COR-L47 (cell line): ENCODE measurements around the gene CUX1.
"Not testable (repeated sequence)": the region's sequence is repeated elsewhere in the genome, so short reads cannot be mapped to it uniquely, and the experiment has no call there.

Source experiments
- DNase-seq: peaks from one replicate; lab custom pipeline; 2025; lab: John Stamatoyannopoulos, UW

CUX1 gene

GRCh38 chr7:101817471-101818286 lies at the start of gene CUX1:
CUX1 (plus strand) TSS chr7:101817626; CDS start chr7:101817640, 14 bp downstream.
- no peak for DNase-seq

DNA sequence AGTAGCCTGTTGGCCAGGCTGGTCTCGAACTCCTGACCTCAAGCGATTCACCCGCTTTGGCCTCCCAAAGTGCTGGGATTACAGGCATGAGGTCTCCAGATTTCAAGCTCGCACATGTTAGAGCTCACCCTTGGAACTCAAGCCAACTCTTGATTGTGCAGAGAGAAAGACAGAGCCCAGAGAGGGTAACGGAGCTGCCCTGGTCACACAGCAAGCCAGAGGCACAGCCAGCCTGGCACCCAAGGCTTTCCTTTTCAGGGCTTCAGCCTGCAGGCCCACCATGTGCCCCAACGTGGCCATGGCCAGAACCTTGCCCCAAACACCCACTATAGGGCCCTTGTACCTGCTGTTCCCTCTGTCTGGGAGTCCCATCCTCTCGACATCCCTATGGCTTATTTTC lies 49.1 kb upstream of the CUX1 start:
- DNase-seq, result no peak

DNA sequence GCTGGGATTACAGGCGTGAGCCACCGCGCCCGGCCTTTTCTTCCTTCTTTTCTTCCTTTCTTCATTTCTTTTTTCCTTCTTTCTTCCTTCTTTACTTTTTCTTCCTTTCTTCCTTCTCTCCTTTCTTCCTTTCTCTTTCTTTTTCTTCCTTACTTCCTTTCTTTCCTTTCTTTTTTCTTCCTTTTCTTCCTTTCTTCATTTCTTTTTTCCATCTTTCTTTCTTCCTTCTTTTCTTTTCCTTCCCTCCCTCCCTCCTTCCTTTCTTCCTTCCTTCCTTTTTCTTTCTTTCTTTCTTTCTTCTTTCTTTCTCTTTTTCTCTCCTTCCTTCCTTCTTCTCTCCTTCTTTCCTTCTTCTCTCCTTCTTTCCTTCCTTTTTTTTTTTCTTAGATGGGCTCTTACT lies 47.0 kb upstream of the CUX1 start:
- no peak for DNase-seq

DNA sequence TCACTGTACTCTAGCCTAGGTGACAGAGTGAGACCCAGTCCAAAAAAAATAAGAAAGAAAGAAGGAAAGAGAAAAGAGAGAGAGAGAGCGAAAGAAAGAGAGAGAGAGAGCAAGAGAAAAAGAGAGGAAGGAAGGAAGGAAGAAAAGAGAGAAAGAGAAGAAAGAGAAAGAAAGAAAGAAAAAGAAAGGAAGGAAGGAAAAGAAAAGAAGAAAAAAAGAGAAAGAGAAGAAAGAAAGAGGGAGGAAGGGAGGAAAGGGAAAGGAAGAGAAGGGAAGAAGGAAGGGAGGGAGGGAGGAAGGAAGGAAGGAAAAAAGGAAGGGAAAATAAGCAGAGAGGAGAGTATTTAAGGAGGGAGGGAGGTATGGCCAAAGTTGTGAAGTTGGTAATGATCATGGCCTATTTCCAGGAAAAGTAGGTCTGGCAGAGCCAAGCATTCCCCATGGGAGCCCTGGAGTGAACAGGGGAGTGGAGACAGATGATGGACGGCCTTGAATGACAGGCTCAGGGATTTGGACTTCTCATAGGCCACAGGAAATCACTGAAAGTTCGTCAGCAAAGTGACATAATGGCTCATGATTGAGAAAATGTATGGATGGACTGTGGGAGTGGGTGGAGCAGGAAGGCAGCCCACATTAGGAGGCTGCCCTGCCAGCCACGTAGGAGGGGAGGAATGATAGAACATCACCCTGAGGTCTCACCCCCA lies 44.8 kb upstream of the CUX1 start:
- DNase-seq, result no peak

DNA sequence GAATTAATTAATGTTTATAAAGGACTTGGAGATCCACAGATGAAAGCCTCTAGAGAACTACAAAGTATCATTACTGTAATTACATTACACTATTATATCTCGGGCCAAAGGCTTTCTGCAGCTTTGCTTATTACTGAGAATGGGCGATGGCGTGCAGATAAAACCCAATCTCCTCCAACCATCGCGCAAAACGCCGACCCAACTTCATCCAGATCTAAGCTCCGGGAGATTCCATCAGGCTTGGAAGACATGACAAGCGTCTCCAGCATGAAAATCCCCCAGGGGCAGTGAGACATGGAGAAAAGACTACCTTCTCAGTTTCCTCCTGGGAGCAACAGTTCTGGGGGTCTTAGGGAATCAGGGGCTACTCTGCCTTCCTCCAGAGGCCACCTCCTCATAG lies 42.2 kb upstream of the CUX1 start:
- DNase-seq, result no peak

- DNase-seq, result no peak
These were observed 39.3 kb upstream of the CUX1 start for GRCh38 chr7:101778026-101778580.

DNA sequence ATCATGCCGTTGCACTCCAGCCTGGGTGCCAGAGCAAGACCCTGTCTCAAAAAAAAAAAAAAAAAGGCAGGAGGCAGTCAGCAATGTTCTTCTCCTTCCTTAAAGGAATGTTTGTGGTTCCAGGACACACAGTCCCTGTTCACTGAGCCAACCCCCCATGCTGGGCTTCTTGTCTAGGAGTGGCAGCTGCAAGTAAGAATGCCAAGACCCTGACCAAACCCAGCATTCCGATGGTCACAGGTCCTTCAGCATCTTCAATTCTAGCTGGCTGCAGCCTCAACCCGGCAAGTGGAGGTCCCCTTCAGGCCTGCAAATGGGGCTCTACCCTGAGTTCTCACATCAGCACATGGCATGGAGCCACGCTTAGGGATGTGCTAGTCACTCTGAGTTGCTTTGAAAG lies 38.2 kb upstream of the CUX1 start:
- no peak for DNase-seq

DNA sequence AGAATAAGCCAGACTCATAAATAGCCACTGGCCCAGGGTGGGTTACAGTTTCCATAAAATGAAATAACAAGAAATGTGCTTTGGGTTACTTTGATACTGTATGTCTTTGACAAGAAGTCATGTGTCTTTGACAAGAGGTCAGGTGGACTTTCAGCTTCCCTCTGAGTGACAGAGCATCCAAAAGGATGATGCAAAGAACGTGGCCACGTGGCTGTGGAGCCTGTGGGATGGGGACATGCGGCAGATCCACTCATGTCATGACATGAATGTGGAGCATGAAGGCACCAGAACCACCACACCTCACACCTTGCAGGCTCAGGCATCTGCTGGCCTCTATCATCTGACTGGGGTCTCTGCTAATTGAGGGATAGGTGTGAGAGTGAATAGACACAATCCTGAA lies 37.1 kb upstream of the CUX1 start:
- no peak for DNase-seq

- no peak for DNase-seq
These were observed 36.0 kb upstream of the CUX1 start for GRCh38 chr7:101781439-101781838.

GRCh38 chr7:101782476-101782875 lies 35.0 kb upstream of the CUX1 start:
- no peak for DNase-seq

- DNase-seq, result no peak
These were observed 34.5 kb upstream of the CUX1 start for GRCh38 chr7:101782896-101783295.

DNA sequence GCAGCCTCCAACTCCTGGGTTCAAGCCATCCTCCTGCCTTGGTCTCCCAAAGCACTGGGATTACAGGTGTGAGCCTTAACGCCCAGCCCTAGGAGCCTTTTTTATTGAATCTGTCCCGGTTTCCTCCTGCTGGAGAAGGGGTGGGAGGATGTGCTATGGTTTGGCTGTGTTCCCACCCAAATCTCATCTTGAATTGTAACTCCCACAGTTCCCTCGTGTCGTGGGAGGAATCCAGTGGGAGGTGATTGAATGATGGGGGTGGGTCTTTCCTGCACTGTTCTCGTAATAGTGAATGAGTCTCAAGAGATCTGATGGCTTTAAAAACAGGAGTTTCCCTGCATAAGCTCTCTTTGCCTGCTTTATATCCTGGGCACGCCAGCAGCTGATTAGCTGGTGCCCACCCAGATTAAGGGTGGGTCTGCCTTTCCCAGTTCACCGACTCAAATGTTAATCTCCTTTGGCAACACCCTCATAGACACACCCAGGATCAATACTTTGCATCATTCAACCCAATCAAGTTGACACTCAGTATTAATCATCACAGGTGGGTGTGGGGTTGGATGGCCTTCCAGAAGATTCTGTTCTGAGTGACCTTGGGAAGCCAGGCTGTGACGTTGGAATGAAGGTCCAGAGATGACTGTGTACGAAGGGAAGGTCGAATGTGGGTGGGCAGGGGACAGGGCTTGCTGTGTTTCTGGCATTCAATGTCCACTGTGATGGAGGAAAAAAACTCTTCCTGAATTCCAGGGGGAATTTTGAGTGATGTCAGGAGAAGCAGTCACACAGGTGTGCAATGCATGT lies 33.8 kb upstream of the CUX1 start:
- no peak for DNase-seq

DNA sequence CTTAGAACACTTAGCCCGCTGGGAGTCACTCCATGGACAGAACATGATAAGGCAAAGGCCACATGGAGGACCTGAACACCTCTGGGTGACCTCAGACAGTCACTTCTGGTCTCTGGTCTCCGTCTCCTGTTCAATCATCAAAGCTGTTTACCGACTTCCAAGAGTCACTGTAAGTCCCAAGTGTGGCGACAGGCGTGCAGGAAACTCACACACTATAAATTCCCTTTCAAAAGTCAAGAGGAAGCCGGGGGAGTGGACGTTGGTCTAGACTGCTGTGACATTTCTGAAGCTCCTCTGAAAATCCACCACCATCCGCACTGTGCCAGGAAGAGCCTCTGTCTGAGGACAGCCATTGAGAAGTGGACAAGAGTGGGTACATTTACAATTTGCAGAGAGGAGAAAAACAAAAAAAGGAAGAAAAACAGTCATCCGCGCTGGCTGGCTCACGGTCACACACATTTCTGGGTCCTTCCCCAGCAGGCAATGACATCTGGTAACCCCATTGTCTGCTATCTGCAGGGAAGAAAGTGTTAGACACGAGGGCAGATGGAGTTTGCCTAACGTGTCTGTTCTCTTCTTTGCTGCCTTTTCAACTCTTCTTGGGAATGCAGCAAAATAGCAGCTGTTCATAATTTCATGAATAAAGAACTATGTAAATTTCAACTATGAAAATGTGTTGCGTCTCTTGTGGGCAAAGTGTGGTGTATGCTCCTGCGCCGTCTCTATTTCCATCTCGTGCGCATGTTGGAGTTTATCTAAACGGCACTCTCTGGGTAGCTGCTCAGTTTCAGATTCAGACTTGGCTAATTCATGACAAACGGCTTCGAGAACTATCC lies 32.9 kb upstream of the CUX1 start:
- DNase-seq, result no peak

- no peak for DNase-seq
These were observed 29.6 kb upstream of the CUX1 start for GRCh38 chr7:101787864-101788263.

- DNase-seq, result no peak
These were observed 28.9 kb upstream of the CUX1 start for GRCh38 chr7:101788517-101788916.

DNA sequence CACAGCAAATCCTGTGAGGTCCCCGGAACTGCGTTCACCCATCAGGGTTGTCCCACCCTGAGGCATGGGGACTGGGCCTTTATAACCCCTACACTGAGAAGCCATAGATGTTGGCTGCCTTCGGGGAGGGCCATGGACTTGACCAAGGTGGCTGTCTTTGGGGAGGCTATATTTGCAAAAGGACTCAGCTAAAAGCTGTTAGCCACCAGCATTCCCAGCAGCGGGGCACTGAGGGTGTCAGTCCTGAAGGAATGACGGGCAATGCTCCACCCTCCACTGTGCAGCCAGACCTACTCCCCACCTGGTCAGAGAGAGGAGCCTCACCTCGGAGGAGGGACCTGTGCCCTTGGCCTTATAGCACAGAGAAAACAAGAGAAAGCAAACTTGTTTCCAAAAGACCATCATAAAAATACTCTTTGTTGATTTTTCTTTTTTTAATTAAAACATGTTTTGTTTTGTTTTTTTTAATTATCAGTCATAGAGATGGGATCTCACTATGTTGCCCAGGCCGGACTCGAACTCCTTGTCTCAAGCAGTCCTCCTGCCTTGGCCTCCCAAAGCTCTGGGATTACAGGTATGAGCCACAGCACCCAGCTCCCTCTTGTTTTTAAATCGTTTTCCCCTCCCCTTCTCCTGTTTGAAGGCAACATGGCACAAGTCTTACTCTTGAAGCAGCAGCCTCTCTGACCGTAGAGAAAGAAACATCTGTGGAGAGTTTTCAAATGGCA lies 26.7 kb upstream of the CUX1 start:
- DNase-seq, result no peak

DNA sequence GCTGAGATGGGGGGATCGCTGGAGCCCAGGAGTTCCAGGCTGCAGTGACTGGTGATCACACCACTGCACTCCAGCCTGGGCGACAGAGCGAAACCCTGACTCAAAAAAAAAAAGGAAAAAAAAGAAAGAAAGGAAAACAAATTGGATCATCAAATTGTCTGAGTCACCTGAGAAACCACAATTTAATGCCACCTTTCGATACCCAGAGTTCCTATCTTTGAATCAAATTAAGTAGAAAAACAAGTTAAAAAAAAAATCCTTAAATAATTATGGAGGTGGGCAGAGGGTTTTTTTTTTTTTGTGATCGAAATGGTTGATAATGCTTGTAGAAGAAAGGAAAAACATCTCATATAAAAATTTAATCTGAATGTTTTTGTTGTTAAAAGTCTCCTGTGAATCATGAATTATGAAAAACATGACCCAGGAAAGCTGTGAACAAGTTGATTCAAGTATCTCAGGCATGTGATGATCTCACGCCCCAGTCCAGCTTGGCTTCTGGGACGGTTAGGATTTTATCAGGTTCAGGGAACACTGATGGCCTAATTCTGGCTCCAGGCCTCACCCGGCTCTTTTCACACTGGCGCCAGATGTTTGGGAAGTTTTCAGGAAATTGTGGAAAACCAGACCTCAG lies 25.3 kb upstream of the CUX1 start:
- no peak for DNase-seq

- DNase-seq, result not testable (repeated sequence)
These were observed 24.7 kb upstream of the CUX1 start for GRCh38 chr7:101792682-101793071.

DNA sequence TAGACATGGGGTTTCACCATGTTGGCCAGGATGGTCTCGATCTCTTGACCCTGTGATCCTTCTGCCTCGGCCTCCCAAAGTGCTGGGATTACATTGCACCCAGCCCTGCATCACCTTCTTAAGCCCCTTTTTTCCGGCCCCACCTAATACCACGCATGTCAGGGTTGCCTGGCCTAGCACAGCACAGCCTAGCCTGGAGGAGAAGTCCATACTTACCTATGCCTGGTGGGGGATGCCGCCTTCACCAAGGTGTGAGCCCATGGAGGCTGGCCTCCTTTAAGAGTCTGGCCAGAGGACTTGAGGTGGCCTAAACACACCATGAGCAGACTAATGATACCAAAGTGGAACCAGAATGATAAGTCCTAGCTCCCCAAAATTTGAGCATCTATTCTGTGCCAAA lies 22.0 kb upstream of the CUX1 start:
- no peak for DNase-seq

DNA sequence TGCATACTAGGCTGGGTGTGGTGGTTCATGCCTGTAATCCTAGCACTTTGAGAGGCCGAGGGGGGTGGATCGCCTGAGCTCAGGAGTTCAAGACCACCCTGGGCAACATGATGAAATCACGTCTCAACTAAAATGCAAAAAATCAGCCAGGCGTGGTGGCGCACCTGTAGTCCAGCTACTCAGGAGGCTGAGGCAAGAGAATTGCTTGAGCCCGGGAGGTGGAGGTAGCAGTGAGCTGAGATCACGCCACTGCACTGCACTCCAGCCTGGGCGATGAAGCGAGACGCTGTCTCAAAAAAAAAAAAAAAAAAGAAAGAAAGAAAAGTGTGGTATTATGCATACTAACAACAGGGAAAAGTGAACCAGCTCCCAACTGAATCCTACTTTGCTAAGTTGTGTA lies 19.3 kb upstream of the CUX1 start:
- not testable (repeated sequence) for DNase-seq
